GM18508 (cell line): ENCODE results near the gene ENTPD3.
A peak's percentile ranks its signal among the peaks of the same experiment; 100 is the strongest.

ENCODE experiments used
- ATAC-seq: cut with Tn5 transposase; IDR thresholded peaks from one replicate; pipeline ENCODE4 v1.9.1; 2021; ENCODE audit warnings: moderate number of reproducible peaks; ENCODE audit not compliant: insufficient read depth, unreplicated experiment

ENTPD3 gene

GRCh38 chr3:40404591-40405198 lies 17.7 kb downstream of the ENTPD3 start:
- ATAC-seq: no peak

GRCh38 chr3:40407007-40407406 lies 20.0 kb downstream of the ENTPD3 start:
- no peak for ATAC-seq

- no peak for ATAC-seq
Observed at GRCh38 chr3:40407611-40408010, 20.6 kb downstream of the ENTPD3 start.

- no peak for ATAC-seq
Observed at GRCh38 chr3:40414270-40414669, 27.3 kb downstream of the ENTPD3 start.

- ATAC-seq: no peak
Observed at GRCh38 chr3:40417845-40418543, 31.0 kb downstream of the ENTPD3 start.

- ATAC-seq: no peak
Observed at GRCh38 chr3:40422861-40423260, 35.9 kb downstream of the ENTPD3 start.

GRCh38 chr3:40427045-40427669 lies 40.2 kb downstream of the ENTPD3 start:
- no peak for ATAC-seq

GRCh38 chr3:40432793-40433192 lies 45.8 kb downstream of the ENTPD3 start:
- ATAC-seq: no peak

GRCh38 chr3:40437889-40438288 lies 50.9 kb downstream of the ENTPD3 start:
- ATAC-seq: no peak

GRCh38 chr3:40445062-40445461 lies 58.1 kb downstream of the ENTPD3 start:
- ATAC-seq: no peak

- ATAC-seq: no peak
Observed at GRCh38 chr3:40445880-40446279, 58.9 kb downstream of the ENTPD3 start.

GRCh38 chr3:40450438-40450837 lies 63.5 kb downstream of the ENTPD3 start:
- ATAC-seq: no peak

- ATAC-seq: no peak
Observed at GRCh38 chr3:40451551-40451950, 64.6 kb downstream of the ENTPD3 start.

GRCh38 chr3:40452057-40452456 lies 65.1 kb downstream of the ENTPD3 start:
- ATAC-seq: no peak

GRCh38 chr3:40452562-40452875 lies 65.5 kb downstream of the ENTPD3 start:
- no peak for ATAC-seq

- peak; percentile 92 for ATAC-seq
Observed at GRCh38 chr3:40452876-40453730, 66.1 kb downstream of the ENTPD3 start.

- no peak for ATAC-seq
Observed at GRCh38 chr3:40453933-40454332, 66.9 kb downstream of the ENTPD3 start.

GRCh38 chr3:40455328-40455727 lies 68.3 kb downstream of the ENTPD3 start:
- ATAC-seq: no peak

- ATAC-seq: no peak
Observed at GRCh38 chr3:40456279-40456939, 69.4 kb downstream of the ENTPD3 start.
